Aorta (tissue), 5 donors: ENCODE data around the gene SRPK2. TPM values are rescaled to one million over a fixed set of nuclear protein-coding genes. Genes with fewer than 3 reads are reported as not detected.
"Not testable (repeated sequence)": the region's sequence is repeated elsewhere in the genome, so short reads cannot be mapped to it uniquely, and the experiment has no call there.

Experiments used
- ATAC-seq: fragments of 200-7000 bp; cut with Tn5 transposase; one replicate; pipeline ENCODE4 v1.9.1; 2022; ENCODE audit warnings: moderate library complexity; ENCODE audit not compliant: low FRiP score
- DNase-seq, 2 donors: peaks; one replicate each; pipeline ENCODE4 v3.0.0-alpha.2; 2020
- H3K27ac ChIP-seq, 2 donors: one replicate each; pipeline ENCODE4 v1.5.1; 2013; ENCODE audit warnings: low read length in 2 of 2, mild to moderate bottlenecking in 2 of 2, moderate library complexity in 2 of 2, control low read depth in 1 of 2, inconsistent platforms in 1 of 2, low read depth in 1 of 2
- H3K27me3 ChIP-seq, 2 donors: one replicate each; pipeline ENCODE4 v1.6.1; 2013; ENCODE audit warnings: control low read depth in 1 of 2, low read length in 1 of 2, mild to moderate bottlenecking in 1 of 2, moderate library complexity in 1 of 2; ENCODE audit not compliant: insufficient read depth in 2 of 2, control insufficient read depth in 1 of 2
- H3K36me3 ChIP-seq, 2 donors: one replicate each; pipeline ENCODE4 v1.6.1; 2013; ENCODE audit warnings: control low read depth in 1 of 2, low read length in 1 of 2, mild to moderate bottlenecking in 1 of 2; ENCODE audit not compliant: insufficient read depth in 2 of 2, control insufficient read depth in 1 of 2
- H3K4me1 ChIP-seq, 2 donors: one replicate each; pipeline ENCODE4 v1.6.1; 2013; ENCODE audit warnings: low read length in 2 of 2, control low read depth in 1 of 2, mild to moderate bottlenecking in 1 of 2, moderate library complexity in 1 of 2; ENCODE audit not compliant: insufficient read depth in 2 of 2, control insufficient read depth in 1 of 2
- H3K4me3 ChIP-seq, 2 donors: one replicate each; pipeline ENCODE4 v1.5.1; 2013; ENCODE audit warnings: low read length in 2 of 2, control low read depth in 1 of 2, mild to moderate bottlenecking in 1 of 2
- H3K9me3 ChIP-seq: one replicate; pipeline ENCODE4 v1.6.1; 2013; ENCODE audit warnings: mild to moderate bottlenecking, low read length; ENCODE audit not compliant: control insufficient read depth
- WGBS, 2 donors: extraction: QIAGEN DNeasy Blood & Tissue Kit; methylation state at CpG; one replicate each; pipeline ENCODE4 v1.1.7; 2013; 5-methylcytosine and 5-hydroxymethylcytosine counted together
- intact Hi-C, 2 donors: fragments of 100-400 bp; cut with DNase I; formaldehyde crosslinking; loops; one replicate each; pipeline versions ENCODE4 v1.14.2 to v1.15.0; 2022
- polyA plus RNA-seq, 2 donors: library from polyadenylated mRNA; stranded (reverse); fragments of 200-250 nt; gene quantifications; one replicate each; pipeline ENCODE4 v1.2.3, GENCODE V29; 2013
- total RNA-seq, 2 donors: library from RNA; stranded (reverse); fragmentation: NEBNext Ultra II Directional; extraction: Animal tissue kit (Norgen Biotek cat#: 25700); gene quantifications; one replicate each; pipeline ENCODE4 v1.2.1, GENCODE V29; 2021
- donor health status: healthy with polysubstance abuse.
- donor health status: Bipolar disorder and iron deficiency.
- donor health status: DM: no; HTN: no; CAD: no.
- donor health status: DM: no; HTN: no; CAD: no.
- donor health status: DM: yes; HTN: yes; CAD: no.

The SRPK2 gene
- total and polyA plus RNA-seq, 4 donors, result 11.5 to 49.7 (median 28.7) TPM

DNA sequence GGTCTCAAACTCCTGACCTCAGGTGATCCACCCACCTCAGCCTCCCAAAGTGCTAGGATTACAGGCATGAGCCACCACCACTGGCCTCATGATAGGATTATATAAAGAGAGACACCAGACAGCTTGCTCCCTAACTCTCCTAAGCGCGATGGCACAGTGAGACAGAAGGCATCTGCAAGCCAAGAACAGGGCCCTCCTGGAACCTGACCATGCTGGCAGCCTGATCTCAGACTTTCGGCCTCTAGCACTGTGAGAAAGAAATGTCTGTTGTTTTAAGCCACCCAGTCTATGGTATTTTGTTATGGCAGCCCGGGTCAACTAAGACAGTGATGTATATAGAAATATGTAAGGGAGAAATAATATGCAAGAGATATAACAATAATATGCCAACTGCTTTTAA is 51.2 kb downstream of the SRPK2 start:
- DNase-seq, result no peak
- Histone ChIP-seq H3K9me3 (no peaks in the 10 kb centered on the region), H3K4me3 (no peak overlapping the region), H3K4me1 (no peaks in the 10 kb centered on the region), H3K27me3 (no peaks in the 10 kb centered on the region), H3K27ac (no peak overlapping the region), H3K36me3 (no peaks in the 10 kb centered on the region)
- ATAC-seq, result no peak
- intact Hi-C loops, result no loop called here
- 3 to 12% methylated on average over 4 of the region's 4 CpGs for WGBS, 2 donors

DNA sequence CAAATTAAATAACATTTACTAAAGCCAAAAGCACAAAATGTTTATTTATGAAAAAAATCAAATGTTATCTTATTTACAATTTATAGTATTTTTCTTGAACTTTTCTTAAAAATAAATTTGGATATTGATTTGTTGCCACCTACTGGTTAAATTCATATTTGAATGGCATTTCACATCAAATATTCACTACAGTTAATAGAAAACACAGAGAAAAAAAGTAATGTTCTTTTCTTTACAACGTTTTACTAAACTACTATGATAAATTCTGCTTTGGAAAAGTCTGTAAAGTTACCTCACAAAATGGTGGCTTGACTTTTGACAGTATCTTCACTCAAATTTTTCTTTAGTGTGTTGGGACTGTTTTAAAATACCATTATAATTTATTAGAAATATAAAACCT is 52.7 kb downstream of the SRPK2 start:
- intact Hi-C loops, result no loop called here

GRCh38 chr7:105332661-105333060 is 56.1 kb downstream of the SRPK2 start:
- H3K9me3 ChIP-seq, intact Hi-C loops, H3K4me1 ChIP-seq, H3K27me3 ChIP-seq, H3K4me3 ChIP-seq, H3K27ac ChIP-seq, H3K36me3 ChIP-seq, DNase-seq, ATAC-seq: not testable (repeated sequence)
- 45 to 46% methylated on average over 5 of the region's 5 CpGs for WGBS, 2 donors

More for the DNA sequence above, 52.7 kb downstream of the SRPK2 start:
- H3K9me3 ChIP-seq, result no peaks in the 10 kb centered on the region
- H3K27ac ChIP-seq, result no peak overlapping the region
- DNase-seq (no peak), ATAC-seq (no peak)
- no peaks in the 10 kb centered on the region for H3K4me1 ChIP-seq
- WGBS, 2 donors, result 23 to 24% methylated on average over 1 of the region's 1 CpG
- no peaks in the 10 kb centered on the region for H3K36me3 ChIP-seq
- no peak overlapping the region for H3K4me3 ChIP-seq
- no peaks in the 10 kb centered on the region for H3K27me3 ChIP-seq

GRCh38 chr7:105330526-105330925 is 58.2 kb downstream of the SRPK2 start:
- Histone ChIP-seq H3K36me3 (no peaks in the 10 kb centered on the region), H3K9me3 (no peaks in the 10 kb centered on the region), H3K4me1 (no peaks in the 10 kb centered on the region), H3K4me3 (no peak overlapping the region), H3K27ac (no peak overlapping the region), H3K27me3 (no peaks in the 10 kb centered on the region)
- WGBS, 2 donors, result 91 to 95% methylated on average over 3 of the region's 3 CpGs
- ATAC-seq, result no peak
- no peak for DNase-seq
- intact Hi-C loops, result no loop called here

DNA sequence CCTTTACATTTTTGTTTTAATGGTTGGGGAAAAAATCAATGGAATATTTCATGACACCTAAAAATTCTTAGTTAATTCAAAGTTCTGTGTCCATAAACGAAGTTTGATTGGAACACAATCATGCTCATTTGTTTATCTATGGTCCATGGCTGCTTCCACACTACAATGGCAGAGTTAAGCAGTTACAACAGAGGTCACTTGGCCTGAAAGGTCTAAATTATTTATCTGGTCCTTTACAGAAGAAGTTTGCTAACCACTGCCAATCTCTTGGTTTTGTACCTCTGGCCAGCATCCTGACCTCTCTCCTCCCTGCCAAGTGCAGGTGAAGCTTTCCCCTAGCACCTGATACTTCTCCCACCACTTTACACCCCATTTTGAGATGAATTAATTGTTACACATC is 61.5 kb downstream of the SRPK2 start:
- Histone ChIP-seq H3K4me3 (no peak overlapping the region), H3K9me3 (no peaks in the 10 kb centered on the region), H3K4me1 (no peaks in the 10 kb centered on the region), H3K27me3 (no peaks in the 10 kb centered on the region), H3K27ac (no peak overlapping the region), H3K36me3 (no peaks in the 10 kb centered on the region)
- ATAC-seq (no peak), DNase-seq (no peak)
- intact Hi-C loops, result no loop called here
- WGBS, 2 donors, result 81 to 94% methylated on average over 1 of the region's 1 CpG

GRCh38 chr7:105325216-105325904 is 63.4 kb downstream of the SRPK2 start:
- Histone ChIP-seq H3K4me3 (no peak overlapping the region), H3K27ac (no peak overlapping the region), H3K9me3 (no peaks in the 10 kb centered on the region), H3K27me3 (no peaks in the 10 kb centered on the region), H3K4me1 (no peaks in the 10 kb centered on the region), H3K36me3 (no peaks in the 10 kb centered on the region)
- ATAC-seq, result no peak
- intact Hi-C loops, result no loop called here
- 97% methylated on average over 5 of the region's 5 CpGs for WGBS, 2 donors
- DNase-seq, result no peak

- ATAC-seq, DNase-seq, intact Hi-C loops: not testable (repeated sequence)
Measured at GRCh38 chr7:105324606-105325005, 64.1 kb downstream of the SRPK2 start.

DNA sequence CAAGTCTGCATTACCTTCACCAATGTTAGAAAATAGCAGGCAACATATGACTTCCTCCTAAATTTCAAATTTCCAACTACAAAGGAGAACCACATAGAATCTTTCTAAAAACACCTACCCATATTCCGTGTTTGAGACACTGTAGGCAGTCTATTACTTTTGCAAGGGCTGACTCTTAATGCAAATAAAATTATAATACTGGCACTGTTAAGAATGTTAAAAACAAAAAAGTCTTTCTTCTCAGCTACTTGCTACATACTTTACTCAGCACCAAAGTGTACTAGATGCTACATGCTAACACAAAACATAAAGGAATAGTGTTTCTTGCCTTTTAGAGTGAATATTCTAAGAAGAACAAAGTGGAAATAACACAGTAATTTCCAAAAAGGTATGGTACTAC is 65.4 kb downstream of the SRPK2 start:
- Histone ChIP-seq H3K27ac (no peak overlapping the region), H3K9me3 (no peaks in the 10 kb centered on the region), H3K36me3 (no peaks in the 10 kb centered on the region), H3K4me3 (no peak overlapping the region), H3K4me1 (no peaks in the 10 kb centered on the region), H3K27me3 (no peaks in the 10 kb centered on the region)
- no peak for ATAC-seq
- WGBS, 2 donors, result 47 to 53% methylated on average over 1 of the region's 1 CpG
- intact Hi-C loops, result no loop called here
- no peak for DNase-seq

More at GRCh38 chr7:105324606-105325005, 64.1 kb downstream of the SRPK2 start:
- H3K9me3 ChIP-seq, H3K27me3 ChIP-seq, H3K4me3 ChIP-seq, H3K36me3 ChIP-seq, H3K27ac ChIP-seq, H3K4me1 ChIP-seq: not testable (repeated sequence)
- WGBS, 2 donors, result 97% methylated on average over 8 of the region's 8 CpGs

- intact Hi-C loops, result no loop called here
- H3K36me3 ChIP-seq, result no peaks in the 10 kb centered on the region
- no peaks in the 10 kb centered on the region for H3K9me3 ChIP-seq
- DNase-seq (no peak), ATAC-seq (no peak)
- H3K27ac ChIP-seq, result no peak overlapping the region
- no peak overlapping the region for H3K4me3 ChIP-seq
- no peaks in the 10 kb centered on the region for H3K27me3 ChIP-seq
- H3K4me1 ChIP-seq, result no peaks in the 10 kb centered on the region
- WGBS, 2 donors, result 72 to 74% methylated on average over 6 of the region's 6 CpGs
Measured at GRCh38 chr7:105322655-105323277, 66.0 kb downstream of the SRPK2 start.
